ENCODE data around the gene ORM1.

The ORM1 gene

DNA sequence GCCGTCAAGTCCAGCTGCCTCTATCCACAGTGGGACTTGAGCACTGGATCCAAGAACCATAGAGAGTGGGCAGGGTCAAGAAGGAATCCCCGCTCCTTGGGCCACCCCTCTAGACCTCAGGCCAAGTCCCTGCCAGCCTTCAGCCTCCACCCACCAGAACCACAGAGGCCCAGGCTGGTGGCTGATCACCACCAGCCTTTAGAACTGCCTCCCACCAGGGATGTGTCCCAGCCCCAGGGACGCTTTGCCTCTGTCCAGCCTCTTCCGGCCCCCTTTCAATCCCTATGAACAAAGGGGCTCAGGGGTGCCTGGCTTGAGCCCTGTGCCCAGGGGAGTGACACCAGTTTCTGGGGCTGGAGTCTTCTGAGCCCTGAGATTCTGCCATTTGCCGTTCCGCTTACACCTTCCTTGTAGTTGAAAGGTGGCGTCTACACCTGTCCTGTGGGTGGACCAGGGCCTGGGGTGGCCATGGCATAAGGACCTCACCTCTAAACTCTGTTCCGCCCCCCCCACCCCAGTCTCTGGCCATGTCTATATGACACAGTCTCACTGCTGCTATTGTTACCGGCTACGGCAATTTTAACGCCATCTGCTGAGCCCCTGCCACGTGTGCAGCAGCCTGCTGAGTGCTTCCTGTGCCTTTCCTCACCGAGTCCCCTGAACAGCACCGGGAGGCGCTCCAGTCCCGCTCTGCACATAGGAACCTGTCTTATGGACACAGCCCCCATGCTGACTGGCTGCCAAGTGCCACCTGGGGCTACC, 35.7 kb upstream of the ORM1 start:
- DNase-seq (ENCODE audit: low spot score) = no peak
- TF ChIP-seq, protein P1, sequence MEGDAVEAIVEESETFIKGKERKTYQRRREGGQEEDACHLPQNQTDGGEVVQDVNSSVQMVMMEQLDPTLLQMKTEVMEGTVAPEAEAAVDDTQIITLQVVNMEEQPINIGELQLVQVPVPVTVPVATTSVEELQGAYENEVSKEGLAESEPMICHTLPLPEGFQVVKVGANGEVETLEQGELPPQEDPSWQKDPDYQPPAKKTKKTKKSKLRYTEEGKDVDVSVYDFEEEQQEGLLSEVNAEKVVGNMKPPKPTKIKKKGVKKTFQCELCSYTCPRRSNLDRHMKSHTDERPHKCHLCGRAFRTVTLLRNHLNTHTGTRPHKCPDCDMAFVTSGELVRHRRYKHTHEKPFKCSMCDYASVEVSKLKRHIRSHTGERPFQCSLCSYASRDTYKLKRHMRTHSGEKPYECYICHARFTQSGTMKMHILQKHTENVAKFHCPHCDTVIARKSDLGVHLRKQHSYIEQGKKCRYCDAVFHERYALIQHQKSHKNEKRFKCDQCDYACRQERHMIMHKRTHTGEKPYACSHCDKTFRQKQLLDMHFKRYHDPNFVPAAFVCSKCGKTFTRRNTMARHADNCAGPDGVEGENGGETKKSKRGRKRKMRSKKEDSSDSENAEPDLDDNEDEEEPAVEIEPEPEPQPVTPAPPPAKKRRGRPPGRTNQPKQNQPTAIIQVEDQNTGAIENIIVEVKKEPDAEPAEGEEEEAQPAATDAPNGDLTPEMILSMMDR (IDR thresholded peaks at IDR 0.05; ENCODE audit: borderline replicate concordance, control extremely low read depth, extremely low read depth, insufficient read depth, missing control alignments) = no peak
- in situ Hi-C loops (cut with MboI; ENCODE audit: low sequenced_read_pairs, unreplicated experiment) = loop anchor here (10.0 kb wide), 2 partner anchors 132 to 192 kb away; partner anchors contain the start of genes COL27A1 and KIF12

GRCh38 chr9:114287763-114288192, 35.1 kb upstream of the ORM1 start:
- DNase-seq (ENCODE audit: low spot score) = no peak
- in situ Hi-C loops (cut with MboI; ENCODE audit: low sequenced_read_pairs, unreplicated experiment) = loop anchor here (10.0 kb wide), 2 partner anchors 133 to 193 kb away; partner anchors contain the start of genes COL27A1 and KIF12
- TF ChIP-seq, protein P1 (IDR thresholded peaks at IDR 0.05; ENCODE audit: borderline replicate concordance, control extremely low read depth, extremely low read depth, insufficient read depth, missing control alignments) = no peak

DNA sequence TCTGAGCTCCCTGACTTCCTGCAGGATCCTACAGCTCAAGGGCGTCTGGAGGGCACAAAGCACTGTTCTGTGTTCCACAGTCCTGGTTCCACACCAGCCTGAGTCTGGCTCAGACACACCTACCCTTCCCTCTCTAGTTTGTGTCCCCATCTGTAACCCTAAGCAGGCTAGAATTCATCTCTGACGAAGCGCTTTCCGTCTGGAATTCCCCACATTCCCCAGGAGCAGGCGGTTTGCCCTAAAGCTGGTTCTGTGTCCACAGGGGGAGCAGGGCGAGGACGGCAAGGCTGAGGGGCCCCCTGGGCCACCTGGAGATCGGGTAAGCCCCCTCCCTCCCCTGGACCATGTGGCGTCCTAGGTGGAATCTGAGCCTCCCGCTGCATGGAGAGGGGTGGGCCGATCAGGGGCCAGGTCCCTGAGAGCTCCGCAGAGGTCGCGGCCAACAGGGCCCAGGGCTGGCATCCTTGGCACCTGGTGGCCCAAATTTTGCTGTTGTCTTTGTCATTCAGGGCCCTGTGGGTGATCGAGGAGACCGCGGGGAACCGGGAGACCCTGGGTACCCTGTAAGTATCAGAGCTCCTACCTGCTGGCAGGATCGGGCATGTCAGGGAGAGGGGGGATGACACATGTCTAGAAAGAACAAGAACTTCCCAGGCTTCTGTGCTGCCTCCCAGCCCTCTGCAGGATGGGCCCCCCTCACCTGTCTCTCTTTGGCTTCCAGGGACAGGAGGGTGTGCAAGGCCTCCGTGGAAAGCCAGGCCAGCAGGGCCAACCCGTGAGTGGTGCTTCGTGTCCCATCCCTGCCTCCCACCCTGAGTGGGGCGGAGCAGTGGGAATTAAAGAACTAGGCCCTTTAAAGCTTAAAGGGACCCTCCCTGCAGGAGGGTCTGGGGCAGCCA, 34.5 kb upstream of the ORM1 start:
- TF ChIP-seq, protein P1 (IDR thresholded peaks at IDR 0.05; ENCODE audit: borderline replicate concordance, control extremely low read depth, extremely low read depth, insufficient read depth, missing control alignments) = no peak
- DNase-seq (ENCODE audit: low spot score) = no peak
- in situ Hi-C loops (cut with MboI; ENCODE audit: low sequenced_read_pairs, unreplicated experiment) = loop anchor here (10.0 kb wide), 2 partner anchors 134 to 194 kb away; partner anchors contain the start of genes COL27A1 and KIF12

- TF ChIP-seq, protein P1 (IDR thresholded peaks at IDR 0.05; ENCODE audit: borderline replicate concordance, control extremely low read depth, extremely low read depth, insufficient read depth, missing control alignments) = no peak
- in situ Hi-C loops (cut with MboI; ENCODE audit: low sequenced_read_pairs, unreplicated experiment) = loop anchor here (10.0 kb wide), 2 partner anchors 134 to 194 kb away; partner anchors contain the start of genes COL27A1 and KIF12
- no peak for DNase-seq (ENCODE audit: low spot score)
Observed at GRCh38 chr9:114289106-114289505, 33.8 kb upstream of the ORM1 start.

DNA sequence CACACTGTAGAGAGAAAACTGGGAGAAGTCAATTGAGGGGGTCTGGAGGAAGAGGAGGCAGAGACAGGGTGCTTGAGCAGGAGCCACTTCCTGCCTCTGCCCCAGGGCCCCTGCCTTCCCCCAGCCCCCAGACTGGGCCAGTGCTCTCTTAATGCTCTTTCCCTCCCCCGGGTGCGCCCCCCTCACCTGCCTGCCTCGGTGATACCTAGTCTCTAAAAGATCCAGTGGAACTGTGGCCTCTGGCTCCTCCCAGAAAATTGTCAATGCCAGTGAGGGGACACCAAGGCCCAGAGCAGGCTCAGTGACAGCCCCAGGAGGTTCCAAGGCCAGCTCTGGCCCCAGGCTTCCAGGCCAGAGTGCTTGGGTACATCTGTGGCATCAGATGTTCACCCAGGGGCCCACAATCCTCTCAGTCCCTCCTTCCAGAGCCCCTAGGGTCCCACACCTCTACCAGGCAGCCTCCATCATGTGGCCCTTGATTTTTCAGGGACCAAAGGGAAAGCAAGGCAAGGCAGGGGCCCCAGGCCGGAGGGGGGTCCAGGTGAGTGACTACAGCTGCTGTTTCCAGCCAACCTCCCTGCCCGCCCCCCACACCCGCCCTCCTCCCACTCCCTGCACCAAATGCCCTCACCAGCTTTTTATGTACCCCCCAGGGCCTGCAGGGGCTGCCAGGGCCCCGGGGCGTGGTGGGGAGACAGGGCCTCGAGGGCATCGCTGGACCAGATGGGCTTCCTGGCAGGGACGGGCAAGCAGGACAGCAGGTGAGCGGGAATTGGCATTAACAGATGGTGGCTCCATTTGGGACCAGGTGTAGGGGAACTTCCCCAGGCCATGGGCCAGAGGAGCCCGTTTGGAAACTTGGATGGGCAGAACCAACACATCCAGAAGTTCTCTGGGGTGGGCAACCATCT, 33.1 kb upstream of the ORM1 start:
- in situ Hi-C loops (cut with MboI; ENCODE audit: low sequenced_read_pairs, unreplicated experiment) = loop anchor here (10.0 kb wide), 2 partner anchors 135 to 195 kb away; partner anchors contain the start of genes COL27A1 and KIF12
- no peak for DNase-seq (ENCODE audit: low spot score)
- TF ChIP-seq, protein P1 (IDR thresholded peaks at IDR 0.05; ENCODE audit: borderline replicate concordance, control extremely low read depth, extremely low read depth, insufficient read depth, missing control alignments) = no peak
